K562 (cell line): ENCODE results near the gene FIBIN. TPM values are rescaled to one million over a fixed set of nuclear protein-coding genes. Genes with fewer than 3 reads are reported as not detected.

ENCODE experiments used
- ATAC-seq: fragments of 200-7000 bp; cut with Tn5 transposase; 3 replicates; pipeline ENCODE4 v1.9.1; 2020; ENCODE audit warnings: moderate library complexity
- BruUV-seq: library from RNA; stranded (reverse); fragments of 400-500 nt; replicated peaks from 2 replicates; lab custom pipeline; 2021; lab: Mats Ljungman, UMichigan
- CTCF ChIA-PET: fragments of 300-600 bp; formaldehyde crosslinking; extraction: SDS; loops from one replicate; lab custom pipeline; 2021; ENCODE audit warnings: low intra/inter-chr PET ratio; lab: Yijun Ruan, JAX
- POLR2A ChIA-PET: fragments of 300-600, 350-650 bp; sonication (Branson Sonifier 250); formaldehyde crosslinking; extraction: SDS; loops from one replicate; lab custom pipeline; 2021; ENCODE audit warnings: antibody characterized with exemption, inconsistent platforms; lab: Yijun Ruan, JAX
- DNase-seq, 4 experiments: peaks; one replicate each; pipeline versions ENCODE4 v3.0.0 to v3.0.0-alpha.2; 2011 to 2018; ENCODE audit warnings: low spot score in 3 of 4, mixed read lengths in 3 of 4; ENCODE audit errors: extremely low read depth in 1 of 4
- FAIRE-seq: peaks from 2 replicates; lab custom pipeline; 2011; peaks lifted over from hg19 to GRCh38; lab: Jason Lieb, UNC
- H2AFZ ChIP-seq: 2 replicates; pipeline ENCODE4 v1.6.0; 2011; ENCODE audit warnings: low read depth, low read length, control low read depth, inconsistent platforms
- H3K27ac ChIP-seq: fragments of 200-600 bp; 3 replicates; pipeline ENCODE4 v1.8.0; 2011; ENCODE audit warnings: low read depth, mild to moderate bottlenecking, control low read depth, inconsistent platforms, low read length, moderate library complexity, mixed read lengths; ENCODE audit errors: extremely low read depth
- H3K27me3 ChIP-seq, 2 experiments: fragments of 300-600 bp in 1 of 2; 2 replicates in 1 of 2; 3 replicates in 1 of 2; pipeline versions ENCODE4 v1.6.0 to v1.8.0; 2011; ENCODE audit warnings: inconsistent platforms in 2 of 2, low read length in 2 of 2, mild to moderate bottlenecking in 1 of 2, mixed read lengths in 1 of 2, moderate library complexity in 1 of 2; ENCODE audit not compliant: control insufficient read depth in 2 of 2, insufficient read depth in 2 of 2
- H3K36me3 ChIP-seq: fragments of 300-600 bp; 3 replicates; pipeline ENCODE4 v1.8.0; 2011; ENCODE audit warnings: mild to moderate bottlenecking, low read length, inconsistent platforms; ENCODE audit not compliant: control insufficient read depth, insufficient read depth
- H3K4me1 ChIP-seq, 2 experiments: fragments of 200-600 bp in 1 of 2; replicated peaks in 1 of 2; 2 replicates in 1 of 2; 3 replicates in 1 of 2; pipeline versions ENCODE4 v1.5.1 to v1.8.0; 2011; ENCODE audit warnings: inconsistent platforms in 2 of 2, low read length in 2 of 2, mild to moderate bottlenecking in 1 of 2, mixed read lengths in 1 of 2, moderate library complexity in 1 of 2; ENCODE audit not compliant: control insufficient read depth in 2 of 2, insufficient read depth in 2 of 2
- H3K4me2 ChIP-seq: 2 replicates; pipeline ENCODE4 v1.6.1; 2011; ENCODE audit warnings: low read length, control low read depth, inconsistent platforms, mixed read lengths; ENCODE audit not compliant: insufficient read depth
- H3K4me3 ChIP-seq: fragments of 200-600 bp; sonication (generic), shearing (Covaris generic); 2 replicates; pipeline ENCODE4 v1.5.1; 2016; ENCODE audit warnings: control low read depth, inconsistent platforms
- H3K79me2 ChIP-seq: fragments of 200-600 bp; 3 replicates; pipeline ENCODE4 v1.8.0; 2011; ENCODE audit warnings: low read length, inconsistent platforms; ENCODE audit not compliant: control insufficient read depth, insufficient read depth
- H3K9ac ChIP-seq, 2 experiments: 2 replicates each; pipeline versions ENCODE4 v1.6.0 to v1.6.1; 2011; ENCODE audit warnings: low read depth in 2 of 2, low read length in 2 of 2, control low read depth in 1 of 2, inconsistent platforms in 1 of 2, mild to moderate bottlenecking in 1 of 2, mixed read lengths in 1 of 2; ENCODE audit not compliant: insufficient read depth in 1 of 2
- H3K9me1 ChIP-seq: one replicate; pipeline ENCODE4 v1.6.0; 2011; ENCODE audit warnings: inconsistent platforms, mild to moderate bottlenecking, low read length, moderate library complexity; ENCODE audit not compliant: control insufficient read depth, insufficient read depth
- H3K9me3 ChIP-seq: replicated peaks from 2 replicates; pipeline ENCODE4 v1.5.1; 2011; ENCODE audit warnings: low read depth, low read length, inconsistent platforms; ENCODE audit not compliant: control insufficient read depth, insufficient read depth
- H4K20me1 ChIP-seq: replicated peaks from 2 replicates; pipeline ENCODE4 v1.6.1; 2011; ENCODE audit warnings: low read length, inconsistent platforms, mixed read lengths; ENCODE audit not compliant: control insufficient read depth, insufficient read depth
- CSDE1 ChIP-seq, 2 experiments: fragments of 450-650 bp; IDR thresholded peaks; 2 replicates each; pipeline ENCODE4 v1.6.1; 2016; ENCODE audit warnings: mild to moderate bottlenecking in 1 of 2
- E4F1 ChIP-seq: fragments of 250-450 bp; sonication (Bioruptor Pico); IDR thresholded peaks from 2 replicates; pipeline ENCODE4 v1.5.0; 2021; ENCODE audit warnings: mild to moderate bottlenecking, borderline replicate concordance
- EZH2 ChIP-seq: IDR thresholded peaks from 2 replicates; pipeline ENCODE4 v1.6.1; 2012; ENCODE audit warnings: low read depth, mild to moderate bottlenecking, inconsistent platforms, low read length, borderline replicate concordance
- GABPB1 ChIP-seq: sonication (generic); formaldehyde crosslinking; IDR thresholded peaks from 2 replicates; pipeline ENCODE4 v1.8.0; 2022; ENCODE audit warnings: mild to moderate bottlenecking, missing genetic modification reagents
- NR4A1 ChIP-seq, 2 experiments: fragments of 250-450 bp in 1 of 2; fragments of 450-650 bp in 1 of 2; sonication (Bioruptor Pico) in 1 of 2; IDR thresholded peaks; 2 replicates each; pipeline versions ENCODE4 v1.4.0 to v1.6.1; 2016 to 2020; ENCODE audit warnings: mild to moderate bottlenecking in 2 of 2, missing compliant biosample characterization in 1 of 2, missing genetic modification characterization in 1 of 2, moderate library complexity in 1 of 2
- PHB2 ChIP-seq: fragments of 450-650 bp; IDR thresholded peaks from 2 replicates; pipeline ENCODE4 v1.6.1; 2017; ENCODE audit warnings: low read depth
- ZNF282 ChIP-seq: sonication (generic); formaldehyde crosslinking; IDR thresholded peaks from 2 replicates; pipeline ENCODE4 v1.8.1; 2023; ENCODE audit warnings: missing genetic modification reagents
- in situ Hi-C: fragments of 300-500 bp; cut with MboI; formaldehyde crosslinking; loops from 4 replicates; pipeline ENCODE4 v1.15.0; 2018; ENCODE audit warnings: inconsistent platforms, mixed read lengths
- intact Hi-C: fragments of 100-400 bp; cut with micrococcal nuclease; formaldehyde crosslinking; loops from 2 replicates; pipeline ENCODE4 v1.14.2; 2022
- polyA plus RNA-seq, 8 experiments: library from polyadenylated mRNA; depleted of rRNA in 4 of 8; stranded (reverse) in 5 of 8; unstranded in 3 of 8; fragments of >200 nt; fragmentation: Nextera tagmentation in 2 of 8; fragmentation: Illumina TruSeq in 1 of 8; extraction: Ambion mirVana in 2 of 8; extraction: Trizol in 1 of 8; gene quantifications; 2 replicates each; pipeline versions ENCODE4 v1.2.1 to v1.2.3, GENCODE V29; 2011 to 2014; ENCODE audit warnings: inconsistent platforms in 1 of 8, missing spikeins in 1 of 8
- total RNA-seq, 7 experiments: library from RNA; depleted of rRNA in 6 of 7; stranded (reverse); fragments of >200 nt in 6 of 7; fragmentation: Illumina TruSeq in 2 of 7; extraction: Trizol in 2 of 7; gene quantifications; 2 replicates each; pipeline versions ENCODE4 v1.2.1 to v1.2.3, GENCODE V29; 2011 to 2021; ENCODE audit warnings: low replicate concordance in 1 of 7
- TF ChIP-seq, protein P1 (sequence below): fragments of 250-450 bp; sonication (Bioruptor Pico); IDR thresholded peaks from 2 replicates; pipeline ENCODE4 v1.5.0; 2021

The FIBIN gene
- total and polyA plus RNA-seq, 9 of the 15 experiments (the other 6 are each of a cell fraction or from before 2014, with no cell fraction given) = not detected

- TF ChIP-seq PHB2 = no peak
- no peak for TF ChIP-seq CSDE1 (IDR thresholded peaks at IDR 0.05)
- no peak for TF ChIP-seq ZNF282
- no peak for TF ChIP-seq E4F1
- no peak for TF ChIP-seq NR4A1 (CRISPR knock-in tag; IDR thresholded peaks at IDR 0.05)
- TF ChIP-seq NR4A1 (tag; IDR thresholded peaks at IDR 0.05) = no peak
- TF ChIP-seq EZH2 = no peak
- TF ChIP-seq, protein P1, sequence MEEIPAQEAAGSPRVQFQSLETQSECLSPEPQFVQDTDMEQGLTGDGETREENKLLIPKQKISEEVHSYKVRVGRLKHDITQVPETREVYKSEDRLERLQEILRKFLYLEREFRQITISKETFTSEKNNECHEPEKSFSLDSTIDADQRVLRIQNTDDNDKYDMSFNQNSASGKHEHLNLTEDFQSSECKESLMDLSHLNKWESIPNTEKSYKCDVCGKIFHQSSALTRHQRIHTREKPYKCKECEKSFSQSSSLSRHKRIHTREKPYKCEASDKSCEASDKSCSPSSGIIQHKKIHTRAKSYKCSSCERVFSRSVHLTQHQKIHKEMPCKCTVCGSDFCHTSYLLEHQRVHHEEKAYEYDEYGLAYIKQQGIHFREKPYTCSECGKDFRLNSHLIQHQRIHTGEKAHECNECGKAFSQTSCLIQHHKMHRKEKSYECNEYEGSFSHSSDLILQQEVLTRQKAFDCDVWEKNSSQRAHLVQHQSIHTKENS (CRISPR knock-in tag) = no peak
- TF ChIP-seq GABPB1 (CRISPR knock-in tag) = no peak
- no peaks in the 10 kb centered on the region for H3K9me1 ChIP-seq
- in situ Hi-C loops = no loop called here
- intact Hi-C loops = no loop called here
- no peaks in the 10 kb centered on the region for H3K4me1 ChIP-seq
- no peaks in the 10 kb centered on the region for H3K36me3 ChIP-seq
- FAIRE-seq (no peak), ATAC-seq (no peak), DNase-seq (no peak)
- H4K20me1 ChIP-seq = no peaks in the 10 kb centered on the region
- H3K9me3 ChIP-seq = no peaks in the 10 kb centered on the region; the same call in 1 of the 2 replicates
- H3K27me3 ChIP-seq = no peaks in the 10 kb centered on the region
- no peak overlapping the region for H3K27ac ChIP-seq
- ChIA-PET CTCF (no interaction called here), POLR2A (no interaction called here)
- H2AFZ ChIP-seq = no peak overlapping the region
- H3K9ac ChIP-seq = no peak overlapping the region
- H3K79me2 ChIP-seq = no peaks in the 10 kb centered on the region
- no peak overlapping the region for H3K4me3 ChIP-seq
- H3K4me2 ChIP-seq = no peak overlapping the region
- BruUV-seq = no TSS peak
These were observed 15.1 kb downstream of the FIBIN start for GRCh38 chr11:27008811-27009535.
